GM21723 (cell line): Measurements from ENCODE around the gene PEX11B.

ENCODE experiments used
- ATAC-seq: cut with Tn5 transposase; IDR thresholded peaks from one replicate; pipeline ENCODE4 v1.9.1; 2021; ENCODE audit warnings: mild to moderate bottlenecking, moderate library complexity; ENCODE audit not compliant: unreplicated experiment

PEX11B gene

GRCh38 chr1:145877923-145878486 lies 40.5 kb downstream of the PEX11B start:
- ATAC-seq = no peak

- ATAC-seq = no peak
These were observed 43.9 kb downstream of the PEX11B start for GRCh38 chr1:145874646-145875045.

GRCh38 chr1:145871994-145872924 lies 46.3 kb downstream of the PEX11B start:
- ATAC-seq = no peak

GRCh38 chr1:145868232-145868631 lies 50.3 kb downstream of the PEX11B start:
- ATAC-seq = no peak

GRCh38 chr1:145863282-145864018 lies 55.1 kb downstream of the PEX11B start:
- no peak for ATAC-seq
